Middle frontal gyrus (tissue), 1 donor: Measurements from ENCODE around the gene ATP5PB.

Experiments
- DNase-seq: peaks from one replicate; pipeline ENCODE4 v3.0.0-alpha.2; 2015; ENCODE audit warnings: low spot score; ENCODE audit errors: extremely low spot score

The ATP5PB gene

DNA sequence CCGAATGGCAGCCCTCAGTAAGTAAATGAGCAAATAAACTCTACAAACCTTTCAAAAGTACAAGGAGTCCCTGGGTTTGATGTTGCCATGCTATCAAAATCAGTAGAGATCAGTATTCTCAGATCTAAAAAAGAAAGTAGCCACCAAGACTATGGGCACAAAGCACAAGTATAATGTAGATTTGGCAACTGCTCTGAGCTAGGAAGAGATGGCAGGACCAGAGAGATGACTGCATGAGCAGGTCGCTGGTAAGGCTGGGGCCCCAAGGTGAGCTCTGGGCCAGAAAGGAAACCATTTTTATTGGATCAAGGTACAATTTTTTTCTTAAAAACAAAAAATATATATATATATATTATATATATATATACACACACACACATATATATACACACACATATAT, 57.3 kb downstream of the ATP5PB start:
- DNase-seq, result no peak

DNA sequence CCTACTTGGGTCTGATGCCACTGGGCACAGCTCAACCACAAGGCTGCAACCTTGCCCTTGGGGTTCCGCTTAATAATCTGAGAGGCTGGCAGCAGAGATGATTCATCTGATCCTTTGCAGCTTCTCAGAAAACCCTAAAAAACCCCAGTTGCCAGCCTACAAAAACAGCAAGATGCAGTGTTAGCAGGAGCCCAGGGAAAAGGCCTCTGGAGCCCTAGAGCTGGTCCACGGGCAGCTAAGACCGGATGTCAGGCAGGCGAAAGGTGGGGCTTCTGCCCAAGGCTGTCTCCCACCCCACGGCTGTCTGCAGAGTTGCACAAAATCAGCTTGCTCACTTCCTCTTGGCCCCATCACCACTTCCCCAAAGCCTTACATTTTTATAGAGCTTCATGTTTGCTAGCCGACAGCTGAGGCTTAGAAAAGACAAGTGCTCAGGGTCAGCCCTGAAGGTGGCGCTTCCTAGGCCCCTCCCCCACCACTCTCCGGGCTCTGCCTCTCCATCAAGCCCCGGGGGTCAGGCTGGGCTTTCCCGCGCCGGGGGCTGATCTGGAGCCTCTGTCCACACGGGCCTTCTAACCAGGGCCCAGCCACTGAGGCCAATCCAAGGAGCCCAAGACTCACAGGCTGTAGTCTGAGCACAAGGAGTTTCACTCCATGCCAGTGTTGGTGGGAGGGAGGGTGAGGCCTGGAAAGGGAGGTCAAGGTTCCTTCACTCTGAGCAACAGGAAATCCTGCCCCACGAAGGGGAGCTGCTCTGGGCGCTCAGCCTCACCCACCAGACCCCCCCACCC, 58.3 kb downstream of the ATP5PB start:
- no peak for DNase-seq

DNA sequence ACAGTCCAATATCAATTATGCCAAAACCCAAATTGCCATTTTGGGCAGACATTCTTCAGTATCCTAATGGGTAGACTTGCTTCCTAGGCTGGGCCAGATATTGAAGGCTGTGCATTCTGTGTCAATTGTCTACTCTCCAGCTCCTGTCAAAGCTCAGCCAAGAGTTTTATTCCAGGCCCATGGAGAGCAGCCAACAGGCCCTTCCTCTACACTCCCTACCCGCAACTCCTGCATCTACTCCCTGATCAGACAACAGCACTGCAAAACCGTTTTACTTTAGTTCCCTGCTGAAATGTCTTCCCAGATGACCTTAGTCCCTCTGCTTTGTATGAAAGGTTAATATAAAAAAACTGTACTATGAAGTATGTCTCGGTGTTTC, 60.7 kb downstream of the ATP5PB start:
- DNase-seq, result no peak

DNA sequence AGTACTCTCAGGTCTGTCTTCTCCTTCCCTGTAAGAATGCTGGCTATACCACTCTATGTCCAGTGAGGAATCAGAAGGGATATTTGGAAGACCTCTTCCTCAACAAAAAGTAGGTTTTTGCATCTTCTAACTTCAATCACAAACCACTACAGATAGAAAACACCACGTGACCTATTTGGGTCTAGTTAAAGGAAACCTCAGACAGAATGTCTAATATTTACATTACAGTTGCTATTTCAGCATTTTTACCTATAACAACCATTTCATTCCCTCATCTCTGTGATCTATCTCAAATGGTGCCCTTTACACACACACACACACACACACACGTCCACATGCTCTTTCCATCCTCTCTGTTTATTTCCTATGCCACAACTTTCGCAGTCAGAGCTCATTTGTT, 62.1 kb downstream of the ATP5PB start:
- no peak for DNase-seq
